Islet precursor cell (in vitro differentiated cells): ENCODE data around the gene SULT2A1.
"Not testable (repeated sequence)": the region's sequence is repeated elsewhere in the genome, so short reads cannot be mapped to it uniquely, and the experiment has no call there.

Experiments
- DNase-seq: peaks from one replicate; pipeline ENCODE4 v3.0.0-alpha.2; 2018

Gene SULT2A1, protein sequence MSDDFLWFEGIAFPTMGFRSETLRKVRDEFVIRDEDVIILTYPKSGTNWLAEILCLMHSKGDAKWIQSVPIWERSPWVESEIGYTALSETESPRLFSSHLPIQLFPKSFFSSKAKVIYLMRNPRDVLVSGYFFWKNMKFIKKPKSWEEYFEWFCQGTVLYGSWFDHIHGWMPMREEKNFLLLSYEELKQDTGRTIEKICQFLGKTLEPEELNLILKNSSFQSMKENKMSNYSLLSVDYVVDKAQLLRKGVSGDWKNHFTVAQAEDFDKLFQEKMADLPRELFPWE

DNA sequence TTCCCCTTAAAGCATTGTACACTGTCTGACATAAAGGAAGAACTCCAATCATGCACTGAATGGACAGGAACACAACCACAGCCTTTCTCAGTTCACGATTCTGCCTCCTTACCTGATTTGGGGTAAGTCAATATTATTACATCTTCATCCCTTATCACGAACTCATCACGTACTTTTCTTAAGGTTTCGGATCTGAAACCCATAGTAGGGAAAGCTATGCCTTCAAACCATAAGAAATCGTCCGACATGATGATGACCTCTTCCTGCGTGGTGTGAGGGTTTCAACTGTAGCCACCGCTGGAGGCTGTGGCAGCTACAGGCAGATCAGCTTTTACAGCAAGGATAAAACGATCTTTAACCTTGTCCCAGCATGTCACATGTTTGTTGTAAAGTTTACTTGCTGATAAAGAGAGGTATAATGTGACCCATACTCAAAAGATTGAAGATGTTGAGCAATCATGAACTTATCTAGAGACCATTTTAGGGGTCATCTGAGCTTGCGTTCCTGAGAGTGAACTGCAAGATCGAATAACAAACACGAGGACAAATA, at the start of gene SULT2A1:
SULT2A1 (minus strand) TSS at position 306 of the 550 bp plus-strand sequence; CDS start at position 248, 58 bp downstream.
- DNase-seq, result no peak

DNA sequence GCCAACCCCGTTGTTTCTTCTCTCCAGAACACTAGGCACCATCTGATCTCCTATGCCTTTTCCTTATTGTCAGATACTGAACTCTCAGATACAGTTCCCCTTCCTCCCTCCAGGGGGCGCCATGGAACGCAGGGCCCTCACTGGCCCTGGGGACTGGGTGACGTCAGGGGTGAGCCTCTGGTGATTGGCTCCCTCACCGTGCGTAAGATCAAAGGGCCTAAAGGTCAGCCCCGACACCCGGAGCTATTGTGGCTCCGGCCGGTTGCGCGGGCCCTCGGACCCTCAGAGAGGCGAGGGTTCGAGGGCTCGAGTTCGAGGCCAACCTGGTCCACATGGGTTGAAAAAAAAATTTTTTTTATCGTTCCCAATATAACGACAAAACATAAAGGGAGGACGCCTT, 42.5 kb upstream of the SULT2A1 start:
- DNase-seq, result not testable (repeated sequence)

DNA sequence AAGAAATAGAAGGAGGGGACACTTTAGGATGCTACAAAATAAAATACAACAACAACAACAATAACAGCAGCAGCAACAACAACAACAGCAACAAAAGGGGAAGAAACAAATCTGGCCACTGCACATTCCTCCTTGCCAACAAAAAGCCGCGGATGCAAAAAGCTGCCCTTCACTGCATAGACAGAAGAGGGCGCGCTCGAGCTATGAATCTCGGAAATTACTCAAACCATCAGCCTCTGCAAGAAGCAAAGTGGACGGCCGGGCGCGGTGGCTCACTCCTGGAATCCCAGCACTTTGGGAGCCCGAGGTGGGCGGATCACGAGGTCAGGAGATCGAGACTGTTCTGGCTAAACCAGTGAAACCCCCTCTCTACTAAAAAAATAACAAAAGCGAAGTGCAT, 34.0 kb upstream of the SULT2A1 start:
- not testable (repeated sequence) for DNase-seq

DNA sequence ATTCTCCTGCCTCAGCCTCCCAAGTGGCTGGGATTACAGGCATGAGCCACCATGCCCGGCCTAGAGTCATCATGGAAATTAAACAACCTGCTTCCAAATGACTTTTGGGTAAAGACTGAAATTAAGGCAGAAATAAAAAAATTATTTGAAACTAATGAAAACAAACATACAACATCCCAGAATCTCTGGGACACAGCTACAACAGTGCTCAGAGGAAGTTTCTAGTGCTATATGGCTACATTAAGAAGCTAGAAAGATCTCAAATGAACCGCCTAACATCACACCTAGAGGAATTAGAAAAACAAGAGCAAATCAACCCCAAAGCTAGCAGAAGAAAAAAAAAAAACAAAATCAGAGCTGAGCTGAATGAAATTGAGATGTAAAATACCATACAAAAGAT, 24.1 kb upstream of the SULT2A1 start:
- not testable (repeated sequence) for DNase-seq

DNA sequence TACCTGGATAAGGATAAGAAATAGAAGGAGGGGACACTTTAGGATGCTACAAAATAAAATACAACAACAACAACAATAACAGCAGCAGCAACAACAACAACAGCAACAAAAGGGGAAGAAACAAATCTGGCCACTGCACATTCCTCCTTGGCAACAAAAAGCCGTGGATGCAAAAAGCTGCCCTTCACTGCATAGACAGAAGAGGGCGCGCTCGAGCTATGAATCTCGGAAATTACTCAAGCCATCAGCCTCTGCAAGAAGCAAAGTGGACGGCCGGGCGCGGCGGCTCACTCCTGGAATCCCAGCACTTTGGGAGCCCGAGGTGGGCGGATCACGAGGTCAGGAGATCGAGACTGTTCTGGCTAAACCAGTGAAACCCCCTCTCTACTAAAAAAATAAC, 23.2 kb upstream of the SULT2A1 start:
- DNase-seq, result not testable (repeated sequence)

DNA sequence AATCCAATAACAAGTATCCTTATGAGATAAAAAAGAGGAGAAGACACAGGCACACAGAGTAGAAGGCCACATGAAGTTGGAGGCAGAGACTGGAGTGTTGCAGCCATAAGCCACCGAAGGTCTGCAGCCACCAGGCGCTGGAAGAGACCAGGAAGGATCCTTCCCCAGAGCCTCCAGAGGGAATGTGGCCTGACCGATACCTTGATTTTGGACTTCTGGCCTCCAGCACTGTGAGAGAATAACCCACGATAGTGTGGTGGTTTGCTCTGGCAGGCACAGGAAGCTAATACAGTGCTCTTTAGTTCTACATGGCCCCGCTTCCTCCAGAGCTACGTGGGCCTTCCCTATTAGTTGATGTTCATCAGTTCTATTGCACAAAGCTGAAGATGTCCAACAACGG, 15.3 kb upstream of the SULT2A1 start:
- no peak for DNase-seq

DNA sequence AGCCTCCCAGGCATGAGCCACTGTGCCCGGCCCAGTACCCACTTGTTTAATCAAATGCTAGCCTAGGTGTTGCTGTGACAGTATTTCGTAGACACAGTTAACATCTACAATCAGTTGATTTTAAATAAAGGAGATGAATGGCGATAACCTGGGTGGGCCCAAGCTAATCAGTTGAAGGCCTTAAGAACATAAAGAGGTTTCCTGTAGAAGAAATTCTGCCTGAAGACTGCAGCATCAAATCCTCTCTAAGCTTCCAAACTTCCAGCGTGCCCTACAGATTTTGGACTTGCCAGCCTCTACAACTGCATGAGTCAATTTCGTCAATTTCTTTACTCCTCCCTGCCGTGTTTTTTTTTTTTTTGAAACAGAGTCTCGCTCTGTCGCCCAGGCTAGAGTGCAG, 13.2 kb upstream of the SULT2A1 start:
- DNase-seq, result no peak

DNA sequence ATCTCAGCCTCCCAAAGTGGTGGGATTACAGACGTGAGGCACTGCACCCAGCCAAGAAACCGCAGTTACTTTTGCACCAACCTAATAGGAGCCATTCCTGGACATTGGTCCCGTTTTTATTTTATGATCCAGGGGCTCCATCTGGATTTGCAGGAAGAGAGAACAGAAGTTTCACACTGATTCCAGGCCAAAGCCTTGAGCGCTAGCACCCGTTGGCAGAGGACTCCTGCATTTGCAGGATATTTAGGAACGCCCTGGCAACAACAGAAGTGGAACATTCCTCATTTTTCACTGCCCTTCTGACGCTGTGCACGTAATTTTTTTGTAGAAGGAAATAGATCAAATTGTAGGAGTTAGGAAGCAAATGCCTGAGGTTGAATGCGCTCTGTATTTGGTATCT, 11.7 kb upstream of the SULT2A1 start:
- DNase-seq, result no peak

DNA sequence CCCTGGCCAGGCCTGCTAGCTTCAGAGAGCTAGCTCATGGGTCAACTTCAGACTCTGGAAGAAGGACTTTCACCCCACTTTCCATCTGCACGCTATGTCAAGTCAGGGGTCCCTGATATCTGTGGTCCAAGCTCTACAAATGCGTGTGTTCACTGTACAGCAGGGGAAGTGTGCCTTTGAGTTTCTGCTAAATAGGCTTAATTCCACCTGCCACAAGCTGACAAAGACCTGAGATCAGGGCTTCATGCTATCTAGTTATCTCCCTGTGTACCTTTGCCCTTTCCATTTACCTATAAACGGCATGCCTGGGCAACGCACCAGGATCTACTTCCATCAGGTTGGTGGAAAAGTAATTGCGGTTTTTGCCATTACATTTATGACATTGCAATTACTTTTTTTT, 10.7 kb upstream of the SULT2A1 start:
- no peak for DNase-seq

DNA sequence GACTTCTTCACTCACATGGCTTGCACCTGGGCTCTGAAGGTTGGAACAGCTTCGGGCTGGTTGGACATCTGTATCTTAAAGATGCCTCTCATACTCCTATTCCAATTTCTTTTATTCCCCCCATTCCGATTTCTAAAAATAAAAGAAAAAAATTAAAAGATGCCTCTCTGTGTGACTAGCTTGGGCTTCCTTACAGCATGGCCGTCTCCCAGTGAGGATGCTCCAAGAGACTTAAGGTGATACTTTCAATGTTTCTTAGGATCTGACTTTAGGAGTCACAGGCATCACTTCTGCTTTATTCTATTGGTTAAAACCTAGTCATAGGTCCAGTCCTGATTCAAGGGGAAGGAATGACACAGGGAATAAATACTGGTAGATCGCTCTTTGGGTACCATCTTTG, 9.9 kb upstream of the SULT2A1 start:
- no peak for DNase-seq

DNA sequence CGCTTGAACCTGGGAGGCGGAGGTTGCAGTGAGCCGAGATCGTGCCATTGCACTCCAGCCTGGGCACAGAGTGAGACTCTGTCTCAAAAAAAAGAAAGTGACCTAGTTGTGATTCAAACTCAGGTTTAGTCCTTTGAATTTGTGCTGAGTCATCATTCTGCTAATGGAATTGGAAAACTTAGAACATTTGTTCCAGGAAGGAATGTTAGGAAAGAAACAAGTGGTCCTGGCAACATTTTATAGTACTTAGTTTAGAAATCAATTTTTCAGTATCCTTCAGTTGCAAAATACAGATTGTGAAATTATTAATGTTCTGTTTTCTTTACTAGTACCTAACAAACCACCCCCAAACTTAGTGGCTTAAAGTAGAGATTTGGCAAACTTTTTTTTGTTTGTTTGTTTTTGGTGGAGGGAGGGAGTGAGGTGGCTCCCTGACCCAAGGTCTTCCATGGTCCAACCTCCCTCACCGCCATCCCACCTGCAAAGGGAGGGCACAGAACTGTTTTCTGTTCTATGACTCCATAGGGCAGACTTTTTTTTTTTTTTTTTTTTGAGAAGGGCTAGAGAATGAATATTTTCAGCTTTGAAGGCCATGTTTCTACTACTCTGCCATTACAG, 9.2 kb upstream of the SULT2A1 start:
- no peak for DNase-seq

DNA sequence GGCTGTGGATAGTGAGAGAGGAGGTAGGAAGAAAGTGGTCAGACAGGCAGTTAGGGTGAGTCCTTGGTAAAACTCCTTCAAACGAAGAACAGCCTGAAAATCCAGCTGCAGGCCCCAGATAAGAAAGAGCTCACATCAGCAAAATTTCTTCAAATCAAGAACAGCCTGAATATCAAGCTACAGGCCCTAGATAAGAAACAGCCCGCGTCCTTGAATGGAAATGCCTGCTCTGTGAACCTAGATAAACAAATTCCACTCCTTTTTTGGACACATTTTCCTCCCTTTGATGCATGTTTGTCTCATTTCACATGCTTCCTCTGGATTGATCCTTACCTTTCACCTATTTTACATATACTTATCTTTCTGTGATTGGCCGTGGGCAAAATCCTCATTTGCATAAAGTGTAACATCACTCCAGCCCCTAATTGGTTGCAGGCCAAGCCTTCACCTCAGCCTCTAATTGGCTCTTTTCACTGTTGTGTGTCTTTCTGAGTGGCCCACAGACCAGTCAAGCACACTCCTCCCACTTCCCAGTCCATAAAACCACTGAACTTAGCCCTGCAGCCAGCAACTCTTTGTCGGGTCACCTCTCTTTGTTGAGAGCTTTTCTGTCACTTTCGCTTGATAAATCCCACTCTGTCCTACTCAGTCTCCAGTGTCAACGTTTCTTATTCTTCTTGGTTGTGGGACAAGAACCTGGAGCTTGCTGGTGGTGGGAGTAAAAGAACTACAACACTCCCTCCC, 6.0 kb upstream of the SULT2A1 start:
- peak; percentile 91 for DNase-seq

DNA sequence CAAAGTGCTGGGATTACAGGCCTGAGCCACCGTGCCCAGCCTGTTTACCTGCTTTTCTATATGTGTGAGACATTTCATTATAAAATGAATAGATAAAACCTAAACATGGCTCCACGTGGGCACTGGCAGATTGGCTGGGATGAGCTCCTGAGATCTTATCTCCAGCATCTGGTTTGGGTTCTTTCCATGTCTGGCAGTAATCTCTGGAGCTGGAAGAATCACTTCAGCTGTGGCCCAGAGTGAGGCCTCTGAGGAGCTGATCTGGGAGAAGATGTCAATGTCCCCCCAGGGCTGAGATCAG, 5.5 kb upstream of the SULT2A1 start:
- DNase-seq, result peak; percentile 92

DNA sequence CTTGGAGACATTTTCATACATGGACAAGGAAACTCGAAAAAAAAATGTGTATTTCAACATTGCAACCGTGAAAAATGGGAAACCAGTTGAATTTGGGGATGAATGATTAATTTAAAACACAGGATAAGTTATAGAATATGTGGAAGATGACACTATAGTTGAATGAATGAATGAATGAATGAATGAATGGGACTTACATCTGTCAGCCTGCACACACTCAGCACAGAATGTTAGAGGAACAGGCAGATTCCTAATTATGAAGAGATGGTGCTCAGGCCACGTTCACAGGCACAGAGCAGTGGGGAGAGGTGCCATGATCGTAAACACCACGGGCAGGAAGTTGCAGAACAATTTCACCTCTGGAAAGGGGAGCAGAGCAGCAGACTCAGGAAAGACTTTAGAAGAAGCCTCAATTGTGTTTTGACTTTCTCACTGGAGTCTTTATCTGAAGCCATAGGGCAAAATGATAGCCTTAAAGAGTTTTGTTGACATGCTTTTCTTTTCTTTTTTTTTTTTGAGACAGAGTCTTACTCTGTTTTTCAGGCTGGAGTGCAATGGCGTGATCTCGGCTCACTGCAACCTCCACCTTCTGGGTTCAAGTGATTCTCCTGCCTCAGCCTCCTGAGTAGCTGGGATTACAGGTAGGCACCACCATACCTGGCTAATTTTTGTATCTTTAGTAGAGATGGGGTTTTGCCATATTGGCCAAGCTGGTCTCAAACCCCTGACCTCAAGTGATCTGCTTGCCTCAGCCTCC, 4.9 kb upstream of the SULT2A1 start:
- no peak for DNase-seq

DNA sequence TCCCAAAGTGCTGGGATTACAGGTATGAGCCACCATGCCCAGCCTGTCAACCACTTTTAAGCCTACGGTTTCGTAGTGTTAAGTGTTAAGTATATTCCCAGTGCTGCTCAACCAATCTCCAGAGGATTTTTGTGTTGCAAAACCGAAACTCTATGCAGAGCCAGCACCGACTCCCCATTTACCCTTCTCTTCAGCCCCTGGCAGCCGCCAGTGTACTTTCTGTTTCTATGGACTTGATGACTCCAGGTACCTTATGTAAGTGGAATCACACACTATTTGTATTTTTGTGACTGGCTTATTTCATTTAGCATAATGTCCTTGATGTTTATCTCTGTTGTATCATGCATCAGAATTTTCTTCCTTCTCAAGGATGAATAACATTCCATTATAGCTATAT, 1.1 kb downstream of the SULT2A1 start:
- DNase-seq, result no peak

DNA sequence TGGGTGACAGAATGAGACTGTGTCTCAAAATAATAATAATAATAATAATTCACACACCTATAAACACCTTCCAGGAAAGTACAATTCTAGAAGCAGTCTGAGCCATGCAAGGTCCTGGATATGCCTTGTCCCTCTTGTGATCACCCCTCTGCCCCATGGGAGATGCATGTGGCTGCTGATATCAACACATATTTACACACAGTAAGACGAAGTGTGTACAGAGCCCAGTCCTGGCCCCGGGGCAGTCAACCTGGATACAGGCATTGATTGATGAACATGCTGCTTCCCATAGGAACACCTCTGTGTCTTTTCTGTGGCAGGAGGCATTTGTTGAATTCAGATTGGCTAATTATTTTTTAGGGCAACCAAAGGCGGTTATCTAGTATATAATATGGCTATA, 3.2 kb downstream of the SULT2A1 start:
- DNase-seq, result no peak

DNA sequence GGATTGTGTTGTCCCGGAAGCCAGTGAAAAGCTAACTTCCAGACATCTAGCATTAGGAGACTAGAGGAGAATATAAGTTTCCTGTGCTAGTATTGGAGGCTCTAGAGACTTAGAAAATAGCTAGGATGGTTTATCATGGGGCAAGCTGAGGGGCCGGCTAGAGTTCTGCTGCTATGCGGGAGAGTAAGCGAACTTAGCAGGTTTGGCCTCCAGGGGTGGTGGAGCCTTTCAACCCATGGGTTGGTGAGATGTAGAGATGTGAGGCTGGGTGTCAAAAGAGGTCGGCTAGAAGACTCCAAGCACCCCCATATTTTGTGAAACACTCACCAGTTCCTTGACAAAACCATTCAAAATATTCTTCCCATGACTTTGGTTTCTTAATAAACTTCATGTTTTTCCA, 4.4 kb downstream of the SULT2A1 start:
- no peak for DNase-seq

DNA sequence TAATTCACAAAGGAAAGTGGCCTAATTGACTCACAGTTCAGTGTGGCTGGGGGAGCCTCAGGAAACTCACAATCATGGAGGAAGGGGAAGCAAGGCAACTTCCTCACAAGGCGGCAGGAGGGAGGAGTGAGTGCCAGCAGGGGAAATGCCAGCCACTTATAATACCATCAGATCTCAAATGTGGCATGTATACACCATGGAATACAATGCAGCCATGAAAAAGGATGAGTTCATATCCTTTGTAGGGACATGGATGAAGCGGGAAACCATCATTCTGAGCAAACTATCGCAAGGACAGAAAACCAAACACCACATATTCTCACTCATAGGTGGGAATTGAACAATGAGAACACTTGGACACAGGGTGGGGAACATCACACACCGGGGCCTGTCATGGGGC, 6.7 kb downstream of the SULT2A1 start:
- DNase-seq, result not testable (repeated sequence)

DNA sequence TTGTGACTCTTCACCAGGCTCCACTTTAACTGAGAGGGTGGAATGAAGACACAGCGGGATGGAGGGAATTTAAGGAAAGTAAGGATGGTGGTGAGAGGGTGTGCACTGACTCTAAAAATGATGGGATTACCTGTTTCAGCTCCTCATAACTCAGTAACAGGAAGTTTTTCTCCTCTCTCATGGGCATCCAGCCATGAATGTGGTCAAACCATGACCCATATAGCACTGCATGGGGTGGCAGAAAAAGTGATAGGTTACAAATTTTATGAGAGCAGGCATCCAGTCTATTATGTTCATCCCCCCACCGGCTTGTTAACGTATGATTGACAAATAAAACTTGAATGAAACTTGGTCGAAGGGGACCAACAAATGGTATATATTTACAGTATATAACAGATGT, 7.2 kb downstream of the SULT2A1 start:
- DNase-seq, result no peak

DNA sequence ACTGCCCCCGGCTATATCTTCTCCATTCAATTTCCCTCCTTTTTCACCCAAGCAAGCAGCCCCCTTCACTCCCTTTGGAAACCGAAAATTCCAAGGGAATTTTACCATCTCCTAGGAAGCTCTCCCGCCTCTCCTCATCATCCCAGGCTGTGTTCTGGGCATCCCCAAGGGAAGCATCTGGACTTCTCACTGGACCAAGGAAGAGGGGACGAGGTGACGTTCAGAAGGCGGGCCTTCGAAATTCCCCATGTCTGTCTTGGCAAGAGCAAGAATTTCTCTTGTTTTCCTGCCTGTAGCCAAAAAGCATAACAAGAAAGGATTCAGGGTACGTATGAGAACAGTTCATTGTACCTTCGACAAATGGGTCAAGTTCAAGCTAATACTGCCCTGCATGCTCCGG, 20.9 kb downstream of the SULT2A1 start:
- no peak for DNase-seq

DNA sequence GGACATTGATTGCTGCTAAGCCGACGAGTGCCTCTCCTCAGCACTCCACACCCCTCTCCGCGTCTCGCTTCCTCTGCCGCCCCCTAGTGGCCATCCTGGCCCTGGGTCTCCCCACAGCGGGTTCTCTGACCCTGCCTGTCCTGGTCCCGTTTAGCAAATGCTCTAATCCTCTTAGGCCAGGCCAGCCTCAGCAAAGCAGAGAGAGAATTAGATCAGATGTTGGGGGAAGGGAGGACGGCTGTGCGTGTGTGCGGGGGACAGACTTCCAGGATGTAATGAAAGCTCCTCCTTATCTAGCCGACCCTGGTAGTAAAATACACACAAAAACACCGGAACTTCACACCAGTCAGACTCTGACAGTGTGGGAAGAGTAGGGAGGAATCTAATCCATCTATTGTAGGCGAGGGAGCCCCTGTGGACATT, 22.6 kb downstream of the SULT2A1 start:
- DNase-seq, result peak; percentile 95

DNA sequence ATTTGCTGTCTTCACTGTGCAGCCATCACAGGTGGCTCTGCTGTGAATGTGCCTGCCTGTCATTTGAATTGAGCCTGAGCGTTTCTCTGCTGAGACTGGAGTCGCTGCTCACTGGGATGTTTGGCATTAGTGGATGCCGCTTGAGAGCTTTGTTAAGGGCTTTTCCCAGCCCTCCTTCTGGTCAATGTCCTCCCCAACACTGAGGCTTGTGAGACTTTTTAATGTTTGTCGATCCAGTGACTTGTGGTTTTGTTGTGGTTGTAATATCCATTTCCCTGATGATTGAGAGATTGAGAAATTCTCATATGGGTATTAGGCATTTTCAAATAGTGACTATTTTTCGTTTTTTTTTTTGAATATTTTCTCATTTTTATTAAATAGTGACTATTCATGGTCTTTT, 24.5 kb downstream of the SULT2A1 start:
- no peak for DNase-seq

DNA sequence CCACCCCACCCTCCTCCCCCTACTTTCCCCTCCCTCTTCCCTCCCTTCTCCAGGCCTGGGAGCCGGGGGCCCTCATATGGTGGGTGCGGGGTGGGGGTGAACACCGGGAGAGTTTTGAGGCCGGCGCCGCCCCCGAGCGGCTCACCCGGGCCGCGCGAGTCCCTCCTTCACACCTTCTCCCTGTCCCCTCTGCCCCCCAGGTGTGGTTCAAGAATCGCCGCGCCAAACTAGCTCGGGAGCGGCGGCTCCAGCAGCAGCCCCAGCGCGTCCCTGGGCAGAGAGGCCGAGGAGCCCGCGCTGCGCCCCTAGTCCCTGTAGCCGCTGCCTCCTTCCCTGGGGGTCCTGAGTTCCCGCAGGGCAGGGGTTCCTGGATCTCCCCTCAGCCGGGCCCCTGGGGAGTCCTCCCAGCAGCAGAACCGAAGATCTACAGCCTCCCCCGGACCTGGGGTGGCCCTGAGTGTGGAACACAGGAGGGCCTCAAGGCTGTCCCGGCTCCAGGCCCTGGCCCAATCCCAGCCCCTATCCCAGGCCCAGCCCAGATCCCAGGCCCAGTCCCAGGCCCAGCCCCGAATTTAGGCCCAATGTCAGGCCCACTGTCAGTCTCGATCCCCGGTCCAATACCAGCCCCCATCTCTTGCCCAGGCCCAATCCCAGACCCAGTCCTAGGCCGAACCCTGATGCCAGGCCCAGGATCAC, 25.4 kb downstream of the SULT2A1 start:
- no peak for DNase-seq
